HG03457 (cell line): ENCODE data around the gene SND1.

Experiments used
- ATAC-seq: cut with Tn5 transposase; IDR thresholded peaks from one replicate; pipeline ENCODE4 v1.9.1; 2021; ENCODE audit warnings: moderate number of reproducible peaks; ENCODE audit not compliant: unreplicated experiment

The SND1 gene

GRCh38 chr7:127651556-127652332 is at the start of gene SND1:
Gene SND1 (plus strand): TSS chr7:127652194. CDS start chr7:127652374, 180 bp downstream.
- peak; percentile 94 for ATAC-seq

GRCh38 chr7:127608446-127608845 is 43.5 kb upstream of the SND1 start:
- ATAC-seq = no peak

- ATAC-seq = no peak
These were observed 42.7 kb upstream of the SND1 start for GRCh38 chr7:127609297-127609696.

GRCh38 chr7:127612263-127612662 is 39.7 kb upstream of the SND1 start:
- ATAC-seq = no peak

GRCh38 chr7:127616724-127617123 is 35.3 kb upstream of the SND1 start:
- no peak for ATAC-seq

GRCh38 chr7:127618042-127618441 is 34.0 kb upstream of the SND1 start, which contains the start of gene PAX4:
Gene PAX4 (minus strand): TSS chr7:127618142. CDS start chr7:127615928, 2,214 bp downstream.
- no peak for ATAC-seq

- ATAC-seq = no peak
These were observed 33.2 kb upstream of the SND1 start for GRCh38 chr7:127618775-127619174.

- ATAC-seq = no peak
These were observed 32.2 kb upstream of the SND1 start for GRCh38 chr7:127619681-127620405.

- no peak for ATAC-seq
These were observed 31.4 kb upstream of the SND1 start for GRCh38 chr7:127620406-127621233.

GRCh38 chr7:127625331-127625730 is 26.7 kb upstream of the SND1 start:
- no peak for ATAC-seq

- ATAC-seq = no peak
These were observed 23.5 kb upstream of the SND1 start for GRCh38 chr7:127628445-127628844.

GRCh38 chr7:127629268-127629854 is 22.6 kb upstream of the SND1 start:
- ATAC-seq = peak; percentile 48

GRCh38 chr7:127632276-127632910 is 19.6 kb upstream of the SND1 start:
- no peak for ATAC-seq

- ATAC-seq = no peak
These were observed 16.2 kb upstream of the SND1 start for GRCh38 chr7:127635659-127636285.

GRCh38 chr7:127638197-127638596 is 13.8 kb upstream of the SND1 start:
- no peak for ATAC-seq

GRCh38 chr7:127644484-127644883 is 7.5 kb upstream of the SND1 start:
- no peak for ATAC-seq

- ATAC-seq = no peak
These were observed 4.4 kb upstream of the SND1 start for GRCh38 chr7:127647636-127648035.

GRCh38 chr7:127648986-127649385 is 3.0 kb upstream of the SND1 start:
- no peak for ATAC-seq

- ATAC-seq = no peak
These were observed 993 bp upstream of the SND1 start for GRCh38 chr7:127650847-127651555.
